Panc1 (cell line): ENCODE results near the gene ROMO1. TPM values are rescaled to one million over a fixed set of nuclear protein-coding genes. Genes with fewer than 3 reads are reported as not detected.
A peak's percentile ranks its signal among the peaks of the same experiment; 100 is the strongest.

ENCODE experiments used
- ATAC-seq: fragments of 200-7000 bp; cut with Tn5 transposase; 2 replicates; pipeline ENCODE4 v1.9.1; 2020; ENCODE audit warnings: mild to moderate bottlenecking, moderate library complexity
- BruUV-seq: library from RNA; stranded (reverse); fragments of 400-500 nt; replicated peaks from 2 replicates; lab custom pipeline; 2021; lab: Mats Ljungman, UMichigan
- CTCF ChIA-PET: fragments of 300-600 bp; sonication (Branson Sonifier 250); formaldehyde crosslinking; loops from one replicate; lab custom pipeline; 2022; ENCODE audit warnings: antibody characterized with exemption; lab: Charles Lee
- POLR2A ChIA-PET: fragments of 300-600 bp; sonication (Branson Sonifier 250); formaldehyde crosslinking; loops from one replicate; lab custom pipeline; 2022; ENCODE audit warnings: antibody characterized with exemption; lab: Charles Lee
- DNase-seq: peaks from one replicate; pipeline ENCODE4 v3.0.0-alpha.2; 2010; ENCODE audit warnings: low read depth, low spot score
- H3K27ac ChIP-seq: 2 replicates; pipeline ENCODE4 v1.5.1; 2011; ENCODE audit warnings: mild to moderate bottlenecking, low read length, inconsistent platforms
- H3K27me3 ChIP-seq: fragments of 200-500 bp; sonication (Bioruptor generic); 2 replicates; pipeline ENCODE4 v1.6.0; 2014; ENCODE audit warnings: low read length, inconsistent platforms; ENCODE audit not compliant: control insufficient read depth, insufficient read depth
- H3K36me3 ChIP-seq: fragments of 200-500 bp; sonication (Bioruptor generic); 2 replicates; pipeline ENCODE4 v1.5.1; 2014; ENCODE audit warnings: inconsistent platforms, mild to moderate bottlenecking, low read length, moderate library complexity; ENCODE audit not compliant: control insufficient read depth, insufficient read depth
- H3K4me1 ChIP-seq: 2 replicates; pipeline ENCODE4 v1.5.1; 2011; ENCODE audit warnings: inconsistent platforms, mild to moderate bottlenecking, low read length, moderate library complexity; ENCODE audit not compliant: control insufficient read depth, insufficient read depth
- H3K4me3 ChIP-seq, 2 experiments: 2 replicates each; pipeline ENCODE4 v1.5.1; 2011 to 2012; ENCODE audit warnings: low read depth in 2 of 2, low read length in 2 of 2, mild to moderate bottlenecking in 2 of 2, inconsistent platforms in 1 of 2, moderate library complexity in 1 of 2
- H3K9me3 ChIP-seq: fragments of 200-500 bp; sonication (Bioruptor generic); 2 replicates; pipeline ENCODE4 v1.5.1; 2014; ENCODE audit warnings: low read depth, mild to moderate bottlenecking, inconsistent platforms, low read length, moderate library complexity; ENCODE audit not compliant: control insufficient read depth, insufficient read depth
- CTCF ChIP-seq: fragments of 450-650 bp; IDR thresholded peaks from 2 replicates; pipeline ENCODE4 v1.5.1; 2017; ENCODE audit warnings: mild to moderate bottlenecking
- POLR2AphosphoS5 ChIP-seq: IDR thresholded peaks from 2 replicates; pipeline ENCODE4 v1.6.1; 2012; ENCODE audit warnings: mild to moderate bottlenecking, low read depth, low read length, moderate library complexity
- REST ChIP-seq, 2 experiments: IDR thresholded peaks; 2 replicates each; pipeline ENCODE4 v1.6.1; 2011 to 2012; ENCODE audit warnings: low read depth in 2 of 2, control low read depth in 1 of 2, low read length in 1 of 2, mild to moderate bottlenecking in 1 of 2, moderate library complexity in 1 of 2; ENCODE audit not compliant: insufficient read depth in 1 of 2
- SIN3A ChIP-seq: IDR thresholded peaks from 2 replicates; pipeline ENCODE4 v1.6.1; 2012; ENCODE audit warnings: low read depth, mild to moderate bottlenecking, low read length, moderate library complexity, borderline replicate concordance; ENCODE audit not compliant: insufficient read depth
- TCF7L2 ChIP-seq: IDR thresholded peaks from 2 replicates; pipeline ENCODE4 v1.6.1; 2011; ENCODE audit warnings: mild to moderate bottlenecking, low read depth, low read length, inconsistent platforms
- in situ Hi-C: cut with HindIII; loops from 2 replicates; pipeline ENCODE4 v1.10.0; 2016; ENCODE audit warnings: low sequenced_read_pairs, low pct_unique_long_range_greater_than_20kb
- intact Hi-C: fragments of 100-400 bp; cut with micrococcal nuclease; formaldehyde crosslinking; loops from one replicate; pipeline ENCODE4 v1.10.0; 2022; ENCODE audit not compliant: unreplicated experiment
- total RNA-seq: library from RNA; stranded (reverse); gene quantifications from one replicate; pipeline ENCODE4 v1.2.1, GENCODE V29; 2021; ENCODE audit not compliant: unreplicated experiment

The ROMO1 gene
- total RNA-seq, 1 experiment from 2014 or later: 319 TPM

GRCh38 chr20:35652641-35653429, 46.4 kb upstream of the ROMO1 start:
- H3K36me3 ChIP-seq: peaks cover 22% of the 10 kb centered on the region
- peaks cover 4% of the 10 kb centered on the region for H3K4me1 ChIP-seq
- no peak for TF ChIP-seq SIN3A
- TF ChIP-seq TCF7L2: no peak
- TF ChIP-seq POLR2AphosphoS5: no peak; the same call in 1 of the 2 replicates
- TF ChIP-seq CTCF: no peak
- TF ChIP-seq REST (IDR thresholded peaks at IDR 0.05; ENCODE audit: insufficient read depth in 1 of 2, low read depth in 2 of 2, low read length in 1 of 2): no peak
- POLR2A ChIA-PET: no interaction called here
- in situ Hi-C loops: no loop called here
- H3K27ac ChIP-seq: no peak overlapping the region
- no peak for DNase-seq
- no peak overlapping the region for H3K4me3 ChIP-seq
- CTCF ChIA-PET: no interaction called here
- BruUV-seq: no TSS peak
- H3K9me3 ChIP-seq: no peaks in the 10 kb centered on the region
- intact Hi-C loops: no loop called here
- ATAC-seq: 0 out of 2 replicates have a peak, but pooled peaks have one; percentile 59
- no peaks in the 10 kb centered on the region for H3K27me3 ChIP-seq

DNA sequence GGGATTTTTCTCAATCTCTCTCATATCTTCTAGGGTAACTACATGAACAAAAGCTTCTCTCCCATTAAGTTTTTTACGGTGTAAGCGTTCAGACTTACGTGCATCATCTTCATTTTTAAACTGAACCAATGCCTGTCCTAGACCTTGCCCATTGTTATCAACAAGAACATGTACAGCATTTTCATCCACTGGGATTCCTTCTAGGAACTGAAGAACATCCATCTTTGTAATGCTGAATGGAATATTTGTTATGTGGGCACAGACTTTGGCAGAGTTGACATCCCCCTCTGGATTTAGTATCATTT, 45.8 kb upstream of the ROMO1 start:
- in situ Hi-C loops (no loop called here), intact Hi-C loops (no loop called here)
- Histone ChIP-seq H3K9me3 (no peaks in the 10 kb centered on the region), H3K4me1 (peaks cover 4% of the 10 kb centered on the region), H3K27me3 (no peaks in the 10 kb centered on the region), H3K4me3 (no peak overlapping the region), H3K27ac (no peak overlapping the region), H3K36me3 (peaks cover 22% of the 10 kb centered on the region)
- ChIA-PET CTCF (no interaction called here), POLR2A (no interaction called here)
- no TSS peak for BruUV-seq
- no peak for DNase-seq
- no peak for ATAC-seq
- no peak for TF ChIP-seq REST (IDR thresholded peaks at IDR 0.05; ENCODE audit: insufficient read depth in 1 of 2, low read depth in 2 of 2, low read length in 1 of 2)
- TF ChIP-seq POLR2AphosphoS5: no peak
- no peak for TF ChIP-seq TCF7L2
- TF ChIP-seq CTCF: no peak
- TF ChIP-seq SIN3A: no peak
